ENCODE results near the gene THAP3. TPM values are rescaled to one million over a fixed set of nuclear protein-coding genes. Genes with fewer than 3 reads are reported as not detected.

THAP3 gene
- total and polyA plus RNA-seq, 9 of the 15 experiments (the other 6 are each of a cell fraction or from before 2014, with no cell fraction given): 1.9 to 31.2 (median 18.2) TPM

DNA sequence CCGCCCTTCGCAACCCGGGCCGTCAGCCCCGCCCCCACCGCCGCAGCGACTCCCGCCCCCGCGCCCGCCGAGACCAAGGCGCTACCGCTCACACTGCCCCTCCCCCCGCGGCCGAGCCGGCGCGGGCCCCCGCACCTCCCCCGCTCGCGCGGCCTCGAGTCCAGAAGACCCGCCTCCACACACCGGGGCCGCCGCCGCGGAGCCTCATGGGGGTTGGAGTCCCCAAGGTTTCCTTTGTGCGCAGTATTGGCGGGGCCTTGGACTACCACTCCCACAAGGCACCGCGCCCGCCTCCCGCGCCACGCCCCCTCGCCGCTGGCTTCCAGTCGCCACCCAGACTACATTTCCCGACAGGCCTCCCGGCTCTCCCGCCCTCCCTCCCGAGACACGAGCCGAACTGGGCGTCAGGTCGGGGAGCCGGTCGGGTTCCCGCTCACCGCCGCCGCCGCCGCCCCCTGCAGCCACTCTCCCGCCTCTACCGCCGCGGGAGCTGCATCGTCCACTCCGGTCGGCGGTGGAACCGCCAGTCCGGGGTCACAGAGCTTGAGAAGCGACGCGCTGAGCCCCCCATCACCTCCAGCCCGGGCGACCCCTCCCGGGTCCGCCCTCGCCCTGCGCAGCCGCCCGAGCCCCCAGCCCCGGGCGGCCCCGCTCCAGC lies 11.2 kb upstream of the THAP3 start, which contains the start of gene PHF13 (continued):
- TF ChIP-seq RREB1 (CRISPR knock-in tag; IDR thresholded peaks at IDR 0.05) (peak; percentile 35; the same call in 1 of the 2 replicates), ZNF263 (CRISPR knock-in tag; IDR thresholded peaks at IDR 0.05; ENCODE audit: borderline replicate concordance) (no peak), EP400 (IDR thresholded peaks at IDR 0.05) (peak; percentile 39; the same call in 1 of the 2 replicates), CBFA2T2 (conservative IDR thresholded peaks at IDR 0.05) (no peak), NCOA2 (IDR thresholded peaks at IDR 0.05; ENCODE audit: partially characterized antibody in 2 of 2) (no peak), FIP1L1 (IDR thresholded peaks at IDR 0.05; ENCODE audit: low read depth, low read length, poor library complexity, severe bottlenecking) (peak; percentile 93), PHF8 (IDR thresholded peaks at IDR 0.05; ENCODE audit: borderline replicate concordance, low read length) (peak; percentile 41; the same call in 1 of the 2 replicates), PATZ1 (CRISPR knock-in tag; IDR thresholded peaks at IDR 0.05; ENCODE audit: borderline replicate concordance) (no peak), MYNN (IDR thresholded peaks at IDR 0.05) (0 out of 2 replicates have a peak, but pooled peaks have one; percentile 20), MYNN (CRISPR knock-in tag; IDR thresholded peaks at IDR 0.05) (no peak), HNRNPUL1 (IDR thresholded peaks at IDR 0.05; ENCODE audit: low read length) (no peak), L3MBTL2 (IDR thresholded peaks at IDR 0.05) (peak; percentile 59), ZNF212 (CRISPR knock-in tag; IDR thresholded peaks at IDR 0.05) (no peak), DPF2 (IDR thresholded peaks at IDR 0.05) (no peak)

Measured in K562 (cell line).